A549 (cell line): ENCODE results near the gene PTPRG. TPM values are rescaled to one million over a fixed set of nuclear protein-coding genes. Genes with fewer than 3 reads are reported as not detected.

Experiments used
- ATAC-seq, 2 experiments: fragments of 200-7000 bp in 1 of 2; fragments of >200 bp in 1 of 2; cut with Nextera tagmentation in 1 of 2; cut with Tn5 transposase in 1 of 2; 3 replicates each; pipeline versions ENCODE4 v1.8.0 to v1.9.1; 2018 to 2020; ENCODE audit warnings: mild to moderate bottlenecking in 1 of 2, moderate library complexity in 1 of 2
- CTCF ChIA-PET: fragments of 300-600 bp; sonication (Branson Sonifier 250); formaldehyde crosslinking; extraction: SDS; loops from one replicate; lab custom pipeline; 2021; ENCODE audit warnings: antibody characterized with exemption, inconsistent platforms; lab: Yijun Ruan, JAX
- POLR2A ChIA-PET: fragments of 350-600 bp; formaldehyde crosslinking; extraction: SDS; loops from one replicate; lab custom pipeline; 2021; ENCODE audit warnings: antibody characterized with exemption, inconsistent platforms; lab: Yijun Ruan, JAX
- DNase-seq, 2 experiments: peaks; one replicate each; pipeline versions ENCODE4 v3.0.0 to v3.0.0-alpha.2; 2011 to 2016; ENCODE audit warnings: low read depth in 1 of 2, low spot score in 1 of 2
- FAIRE-seq: peaks from 2 replicates; lab custom pipeline; 2011; peaks lifted over from hg19 to GRCh38; lab: Jason Lieb, UNC
- H3K27ac ChIP-seq, 2 experiments: fragments of >200 bp; sonication (Bioruptor Twin); formaldehyde crosslinking; 3 replicates each; pipeline ENCODE4 v1.5.1; 2016 to 2017
- H3K4me1 ChIP-seq: fragments of >200 bp; sonication (Bioruptor Twin); formaldehyde crosslinking; 3 replicates; pipeline ENCODE4 v1.6.1; 2016
- H3K4me2 ChIP-seq: fragments of >200 bp; sonication (Bioruptor Twin); formaldehyde crosslinking; 3 replicates; pipeline ENCODE4 v1.6.1; 2016
- H3K4me3 ChIP-seq: fragments of >200 bp; sonication (Bioruptor Twin); formaldehyde crosslinking; 3 replicates; pipeline ENCODE4 v1.5.1; 2016
- H3K9me3 ChIP-seq: fragments of >200 bp; sonication (Bioruptor Twin); formaldehyde crosslinking; 3 replicates; pipeline ENCODE4 v1.6.1; 2016
- ATOH8 ChIP-seq: fragments of 250-450 bp; sonication (Bioruptor Pico); IDR thresholded peaks from 2 replicates; pipeline ENCODE4 v1.5.0; 2020; ENCODE audit warnings: low read depth, mild to moderate bottlenecking, moderate library complexity
- BHLHE40 ChIP-seq: IDR thresholded peaks from 2 replicates; pipeline ENCODE4 v1.6.1; 2012; ENCODE audit warnings: low read depth, low read length, inconsistent platforms
- CEBPB ChIP-seq, 2 experiments: fragments of >200 bp in 1 of 2; sonication (Bioruptor Twin) in 1 of 2; formaldehyde crosslinking in 1 of 2; IDR thresholded peaks; 2 replicates each; pipeline ENCODE4 v1.6.1; 2012 to 2016
- CHD2 ChIP-seq: fragments of 150-350 bp; IDR thresholded peaks from 2 replicates; pipeline ENCODE4 v1.6.1; 2014; ENCODE audit warnings: low read length; ENCODE audit not compliant: partially characterized antibody
- EHF ChIP-seq: fragments of 250-450 bp; sonication (Bioruptor Pico); IDR thresholded peaks from 2 replicates; pipeline ENCODE4 v1.5.0; 2020; ENCODE audit warnings: mild to moderate bottlenecking
- ELK1 ChIP-seq: fragments of 150-350 bp; IDR thresholded peaks from 2 replicates; pipeline ENCODE4 v1.6.1; 2014; ENCODE audit warnings: low read depth, mild to moderate bottlenecking, low read length
- EP300 ChIP-seq, 2 experiments: fragments of >200 bp; sonication (Bioruptor Twin); formaldehyde crosslinking; IDR thresholded peaks; 2 replicates in 1 of 2; 3 replicates in 1 of 2; pipeline ENCODE4 v1.6.1; 2016 to 2017
- ESRRA ChIP-seq: fragments of 150-350 bp; IDR thresholded peaks from 2 replicates; pipeline ENCODE4 v1.6.1; 2014; ENCODE audit warnings: mild to moderate bottlenecking, low read length, borderline replicate concordance
- FOSL2 ChIP-seq, 2 experiments: fragments of 450-650 bp in 1 of 2; fragments of >200 bp in 1 of 2; sonication (Bioruptor Twin) in 1 of 2; formaldehyde crosslinking; IDR thresholded peaks; 2 replicates each; pipeline versions ENCODE4 v1.5.0 to v1.6.1; 2016 to 2020; ENCODE audit warnings: mild to moderate bottlenecking in 1 of 2, moderate library complexity in 1 of 2
- FOXS1 ChIP-seq: fragments of 250-450 bp; sonication (Bioruptor Pico); IDR thresholded peaks from 2 replicates; pipeline ENCODE4 v1.5.0; 2020; ENCODE audit warnings: mild to moderate bottlenecking, moderate library complexity
- HDAC2 ChIP-seq: fragments of 200-600 bp; sonication (generic); IDR thresholded peaks from 2 replicates; pipeline ENCODE4 v1.6.1; 2016
- HOXA7 ChIP-seq: fragments of 250-450 bp; sonication (Bioruptor Pico); IDR thresholded peaks from 2 replicates; pipeline ENCODE4 v1.5.0; 2020; ENCODE audit warnings: mild to moderate bottlenecking, moderate library complexity
- JUN ChIP-seq, 2 experiments: fragments of >200 bp; sonication (Bioruptor Twin); formaldehyde crosslinking; IDR thresholded peaks; 2 replicates in 1 of 2; 3 replicates in 1 of 2; pipeline ENCODE4 v1.6.1; 2016 to 2017
- NR3C1 ChIP-seq: fragments of >200 bp; sonication (Bioruptor Twin); formaldehyde crosslinking; IDR thresholded peaks from 3 replicates; pipeline ENCODE4 v1.6.1; 2017
- RAD21 ChIP-seq, 2 experiments: fragments of >200 bp in 1 of 2; sonication (Bioruptor Twin) in 1 of 2; formaldehyde crosslinking in 1 of 2; IDR thresholded peaks in 1 of 2; conservative IDR thresholded peaks in 1 of 2; 2 replicates in 1 of 2; 3 replicates in 1 of 2; pipeline ENCODE4 v1.6.1; 2012 to 2018; ENCODE audit warnings: inconsistent platforms in 1 of 2
- RCOR1 ChIP-seq: fragments of 150-350 bp; IDR thresholded peaks from 2 replicates; pipeline ENCODE4 v1.6.1; 2014; ENCODE audit warnings: antibody characterized with exemption, low read length, low read depth
- REST ChIP-seq: fragments of 200-600 bp; sonication (generic); IDR thresholded peaks from 2 replicates; pipeline ENCODE4 v1.6.1; 2016; ENCODE audit warnings: antibody characterized with exemption, mild to moderate bottlenecking, moderate library complexity
- TP53 ChIP-seq: fragments of 250-450 bp; sonication (Bioruptor Pico); IDR thresholded peaks from 2 replicates; pipeline ENCODE4 v1.5.0; 2021; ENCODE audit warnings: mild to moderate bottlenecking, moderate library complexity
- ZNF302 ChIP-seq: fragments of 250-450 bp; sonication (Bioruptor Pico); IDR thresholded peaks from 2 replicates; pipeline ENCODE4 v1.9.0; 2021; ENCODE audit warnings: inconsistent platforms, mild to moderate bottlenecking, moderate library complexity
- ZSCAN20 ChIP-seq: fragments of 250-450 bp; sonication (Bioruptor Pico); IDR thresholded peaks from 2 replicates; pipeline ENCODE4 v1.8.0; 2022; ENCODE audit warnings: mild to moderate bottlenecking, moderate library complexity
- WGBS: methylation state at CpG from one replicate; pipeline ENCODE4 v1.1.6; 2017; ENCODE audit errors: missing lambda C conversion rate; 5-methylcytosine and 5-hydroxymethylcytosine counted together
- polyA plus RNA-seq, 4 experiments: library from polyadenylated mRNA; depleted of rRNA in 3 of 4; stranded (reverse); fragments of >200 nt; fragmentation: RNase III in 1 of 4; extraction: RNeasy Plus Mini Kit Qiagen cat#74134 plus additional on column Dnase treatment in 1 of 4; gene quantifications; 2 replicates in 3 of 4; 3 replicates in 1 of 4; pipeline ENCODE4 v1.2.3, GENCODE V29; 2011 to 2017

PTPRG gene
- polyA plus RNA-seq, 2 of the 4 experiments (the other 2 are of a cell fraction), result 4.5 to 4.8 TPM

- ChIA-PET CTCF (interaction anchor here (0.9 kb wide), 1 partner anchor 9 kb away, joined by 3 read pairs; no protein-coding TSS in a partner anchor), POLR2A (interaction anchor here (0.6 kb wide), 1 partner anchor 9 kb away, joined by 4 read pairs; no protein-coding TSS in a partner anchor)
- Histone ChIP-seq H3K4me2 (no peak overlapping the region), H3K4me1 (no peaks in the 10 kb centered on the region), H3K9me3 (no peaks in the 10 kb centered on the region), H3K27ac (no peak overlapping the region), H3K4me3 (no peak overlapping the region)
- DNase-seq (no peak), FAIRE-seq (no peak), ATAC-seq (no peak)
- TF ChIP-seq EP300 (IDR thresholded peaks at IDR 0.05) (no peak), RCOR1 (no peak), JUN (IDR thresholded peaks at IDR 0.05) (no peak), TP53 (CRISPR knock-in tag) (no peak), ELK1 (no peak), EHF (CRISPR knock-in tag) (no peak), ZSCAN20 (CRISPR knock-in tag) (no peak), ZNF302 (CRISPR knock-in tag) (no peak), REST (no peak), FOXS1 (CRISPR knock-in tag) (no peak), HDAC2 (no peak), BHLHE40 (no peak), FOSL2 (IDR thresholded peaks at IDR 0.05) (no peak), FOSL2 (CRISPR knock-in tag; IDR thresholded peaks at IDR 0.05) (no peak)
- WGBS, result 45% methylated on average over 7 of the region's 7 CpGs
Measured at GRCh38 chr3:61946570-61947324, 385.4 kb downstream of the PTPRG start.

- POLR2A ChIA-PET, result no interaction called here
- no peak for DNase-seq
- no peak for ATAC-seq
- Histone ChIP-seq H3K9me3 (no peaks in the 10 kb centered on the region), H3K27ac (no peak overlapping the region), H3K4me3 (no peak overlapping the region), H3K4me1 (no peaks in the 10 kb centered on the region), H3K4me2 (no peak overlapping the region)
- FAIRE-seq, result no peak
- 38% methylated on average over 4 of the region's 4 CpGs for WGBS
- TF ChIP-seq ATOH8 (no peak), CEBPB (IDR thresholded peaks at IDR 0.05) (no peak), NR3C1 (no peak), RAD21 (conservative IDR thresholded peaks at IDR 0.05 in 1 of 2, IDR thresholded peaks at IDR 0.05 in 1 of 2) (no peak), HOXA7 (CRISPR knock-in tag) (no peak), ZNF302 (CRISPR knock-in tag) (no peak), ESRRA (no peak), CHD2 (no peak)
- CTCF ChIA-PET, result no interaction called here
Measured at GRCh38 chr3:61947456-61947855, 386.1 kb downstream of the PTPRG start.
